ENCODE data around the gene PSMD9.
"Not testable (repeated sequence)": the region's sequence is repeated elsewhere in the genome, so short reads cannot be mapped to it uniquely, and the experiment has no call there.

Gene PSMD9

GRCh38 chr12:121858662-121859572 lies 29.7 kb upstream of the PSMD9 start, which contains the start of gene HPD:
HPD (minus strand) TSS chr12:121858859; CDS start chr12:121858823, 36 bp downstream.
- ATAC-seq (ENCODE audit: insufficient read depth, low read depth) = no peak
- Histone ChIP-seq H3K36me3 (ENCODE audit: insufficient read depth, low read length) (no peaks in the 10 kb centered on the region), H3K4me1 (ENCODE audit: insufficient read depth, low read length) (no peaks in the 10 kb centered on the region), H3K9ac (ENCODE audit: low read depth, low read length) (no peak within 1 kb of the TSS), H3K27ac (ENCODE audit: low read length) (no peak within 1 kb of the TSS), H3K4me2 (ENCODE audit: insufficient read depth, low read length) (no peak within 1 kb of the TSS), H3K79me2 (ENCODE audit: insufficient read depth, low read length) (no peaks in the 10 kb centered on the region), H3K4me3 (ENCODE audit: low read depth in 1 of 2, low read length in 2 of 2) (no peak within 1 kb of the TSS), H4K20me1 (ENCODE audit: insufficient read depth, low read length) (no peaks in the 10 kb centered on the region), H3K9me3 (ENCODE audit: insufficient read depth, low read length, severe bottlenecking) (no peaks in the 10 kb centered on the region), H2AFZ (ENCODE audit: low read depth, low read length) (no peak within 1 kb of the TSS), H3K27me3 (ENCODE audit: insufficient read depth, low read length, poor library complexity) (no peaks in the 10 kb centered on the region)
- no peak for DNase-seq
- TF ChIP-seq EZH2 (IDR thresholded peaks at IDR 0.05; ENCODE audit: borderline replicate concordance, low read depth, low read length, severe bottlenecking) = no peak
- no peak for TF ChIP-seq CTCF (IDR thresholded peaks at IDR 0.05; ENCODE audit: borderline replicate concordance, extremely low read depth, low read length, poor library complexity, severe bottlenecking)

- Histone ChIP-seq H3K36me3 (ENCODE audit: insufficient read depth, low read length) (no peaks in the 10 kb centered on the region), H3K9ac (ENCODE audit: low read depth, low read length) (no peak overlapping the region), H3K79me2 (ENCODE audit: insufficient read depth, low read length) (no peaks in the 10 kb centered on the region), H3K4me2 (ENCODE audit: insufficient read depth, low read length) (no peak overlapping the region), H3K4me1 (ENCODE audit: insufficient read depth, low read length) (no peaks in the 10 kb centered on the region), H4K20me1 (ENCODE audit: insufficient read depth, low read length) (no peaks in the 10 kb centered on the region), H3K4me3 (ENCODE audit: low read depth in 1 of 2, low read length in 2 of 2) (no peak overlapping the region), H3K9me3 (ENCODE audit: insufficient read depth, low read length, severe bottlenecking) (no peaks in the 10 kb centered on the region), H3K27ac (ENCODE audit: low read length) (no peak overlapping the region), H3K27me3 (ENCODE audit: insufficient read depth, low read length, poor library complexity) (no peaks in the 10 kb centered on the region), H2AFZ (ENCODE audit: low read depth, low read length) (no peak overlapping the region)
- TF ChIP-seq CTCF (IDR thresholded peaks at IDR 0.05; ENCODE audit: borderline replicate concordance, extremely low read depth, low read length, poor library complexity, severe bottlenecking) = no peak
- DNase-seq = no peak
- ATAC-seq (ENCODE audit: insufficient read depth, low read depth) = peak; percentile 27; the same call in 1 of the 3 replicates
These were observed 28.3 kb upstream of the PSMD9 start for GRCh38 chr12:121860257-121860656.

- H3K4me3 ChIP-seq (ENCODE audit: low read depth in 1 of 2, low read length in 2 of 2); H3K9ac ChIP-seq (ENCODE audit: low read depth, low read length); ATAC-seq (ENCODE audit: insufficient read depth, low read depth); H3K4me1 ChIP-seq (ENCODE audit: insufficient read depth, low read length); H3K9me3 ChIP-seq (ENCODE audit: insufficient read depth, low read length, severe bottlenecking); H3K79me2 ChIP-seq (ENCODE audit: insufficient read depth, low read length); H3K27ac ChIP-seq (ENCODE audit: low read length); H3K36me3 ChIP-seq (ENCODE audit: insufficient read depth, low read length); H2AFZ ChIP-seq (ENCODE audit: low read depth, low read length); H3K27me3 ChIP-seq (ENCODE audit: insufficient read depth, low read length, poor library complexity); H3K4me2 ChIP-seq (ENCODE audit: insufficient read depth, low read length); DNase-seq; H4K20me1 ChIP-seq (ENCODE audit: insufficient read depth, low read length): not testable (repeated sequence)
These were observed 27.9 kb upstream of the PSMD9 start for GRCh38 chr12:121860699-121861098.

- H3K4me2 ChIP-seq (ENCODE audit: insufficient read depth, low read length) = no peak overlapping the region
- H3K79me2 ChIP-seq (ENCODE audit: insufficient read depth, low read length) = no peaks in the 10 kb centered on the region
- no peak overlapping the region for H3K9ac ChIP-seq (ENCODE audit: low read depth, low read length)
- H3K27me3 ChIP-seq (ENCODE audit: insufficient read depth, low read length, poor library complexity) = no peaks in the 10 kb centered on the region
- no peaks in the 10 kb centered on the region for H3K4me1 ChIP-seq (ENCODE audit: insufficient read depth, low read length)
- no peak overlapping the region for H3K4me3 ChIP-seq (ENCODE audit: low read depth in 1 of 2, low read length in 2 of 2)
- H4K20me1 ChIP-seq (ENCODE audit: insufficient read depth, low read length) = no peaks in the 10 kb centered on the region
- H3K36me3 ChIP-seq (ENCODE audit: insufficient read depth, low read length) = no peaks in the 10 kb centered on the region
- no peak for ATAC-seq (ENCODE audit: insufficient read depth, low read depth)
- H3K27ac ChIP-seq (ENCODE audit: low read length) = no peak overlapping the region
- no peak overlapping the region for H2AFZ ChIP-seq (ENCODE audit: low read depth, low read length)
- DNase-seq = no peak
- no peak for TF ChIP-seq EZH2 (IDR thresholded peaks at IDR 0.05; ENCODE audit: borderline replicate concordance, low read depth, low read length, severe bottlenecking)
- TF ChIP-seq CTCF (IDR thresholded peaks at IDR 0.05; ENCODE audit: borderline replicate concordance, extremely low read depth, low read length, poor library complexity, severe bottlenecking) = no peak
- no peaks in the 10 kb centered on the region for H3K9me3 ChIP-seq (ENCODE audit: insufficient read depth, low read length, severe bottlenecking)
These were observed 26.8 kb upstream of the PSMD9 start for GRCh38 chr12:121861636-121862254.
